NOMO-1 (cell line): ENCODE results near the gene ELOF1.

ENCODE experiments used
- DNase-seq, 2 experiments: peaks; one replicate each; lab custom pipeline; 2025; ENCODE audit not compliant: unreplicated experiment in 2 of 2; lab: John Stamatoyannopoulos, UW

The ELOF1 gene

GRCh38 chr19:11538232-11539036 is 20.6 kb downstream of the ELOF1 start, which contains the start of gene CNN1:
Gene CNN1, plus strand, starts transcription at chr19:11538851. Its CDS starts 77 bp downstream, at chr19:11538928.
- DNase-seq, result no peak

- peak; percentile 73 to 85 for DNase-seq
Observed at GRCh38 chr19:11535792-11536595, 23.0 kb downstream of the ELOF1 start.

GRCh38 chr19:11534948-11535347 is 24.1 kb downstream of the ELOF1 start:
- no peak for DNase-seq

- DNase-seq, result peak in 1 of 2 experiments; percentile 21
Observed at GRCh38 chr19:11534538-11534937, 24.5 kb downstream of the ELOF1 start.

- peak in 1 of 2 experiments; percentile 17 for DNase-seq
Observed at GRCh38 chr19:11530432-11530831, 28.6 kb downstream of the ELOF1 start.

GRCh38 chr19:11528551-11529341 is 30.3 kb downstream of the ELOF1 start, which contains the start of gene ECSIT:
Gene ECSIT, minus strand, starts transcription at chr19:11529134. Its CDS starts 9,964 bp downstream, at chr19:11519170.
- DNase-seq, result peak; percentile 96 to 97

GRCh38 chr19:11519138-11519537 is 39.9 kb downstream of the ELOF1 start:
- no peak for DNase-seq

GRCh38 chr19:11513946-11514345 is 45.1 kb downstream of the ELOF1 start:
- DNase-seq, result no peak

GRCh38 chr19:11510444-11510843 is 48.6 kb downstream of the ELOF1 start:
- DNase-seq, result no peak

GRCh38 chr19:11507370-11508078 is 51.5 kb downstream of the ELOF1 start:
- DNase-seq, result no peak

GRCh38 chr19:11506967-11507366 is 52.1 kb downstream of the ELOF1 start:
- no peak for DNase-seq

- DNase-seq, result no peak
Observed at GRCh38 chr19:11506101-11506555, 52.9 kb downstream of the ELOF1 start.

GRCh38 chr19:11505504-11506100 is 53.4 kb downstream of the ELOF1 start, which contains the start of gene ZNF653:
Gene ZNF653, minus strand, starts transcription at chr19:11505839. Its CDS starts 53 bp downstream, at chr19:11505786.
- DNase-seq, result peak; percentile 84 to 87

- peak; percentile 91 to 93 for DNase-seq
Observed at GRCh38 chr19:11505032-11505503, 54.0 kb downstream of the ELOF1 start.

- DNase-seq, result no peak
Observed at GRCh38 chr19:11504502-11505031, 54.5 kb downstream of the ELOF1 start.
